HG02852 (cell line): ENCODE data around the gene NFKB1.
A peak's percentile ranks its signal among the peaks of the same experiment; 100 is the strongest.

ENCODE experiments used
- ATAC-seq: cut with Tn5 transposase; IDR thresholded peaks from one replicate; pipeline ENCODE4 v1.9.1; 2021; ENCODE audit warnings: mild to moderate bottlenecking, moderate library complexity; ENCODE audit not compliant: unreplicated experiment

The NFKB1 gene

DNA sequence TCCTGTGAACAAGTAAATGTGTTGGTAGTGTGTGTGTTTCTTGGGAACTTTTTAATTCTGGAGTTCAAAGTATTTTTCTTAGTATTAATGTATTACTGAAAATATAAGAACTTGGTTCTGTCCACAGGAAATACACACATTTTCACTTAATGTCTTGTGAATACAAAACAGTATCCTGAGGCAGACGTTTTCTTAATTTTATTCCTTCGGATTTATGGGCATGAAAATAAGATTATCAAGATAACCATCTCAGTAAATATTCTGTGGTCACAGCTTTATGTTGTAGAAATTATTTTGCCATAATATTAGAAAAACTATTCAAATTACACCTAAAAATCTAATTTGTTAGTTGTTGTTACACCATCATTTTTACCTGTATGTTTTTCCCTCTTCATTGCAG, 29.8 kb downstream of the NFKB1 start:
- ATAC-seq: no peak

GRCh38 chr4:102531462-102531861, 30.3 kb downstream of the NFKB1 start:
- no peak for ATAC-seq

DNA sequence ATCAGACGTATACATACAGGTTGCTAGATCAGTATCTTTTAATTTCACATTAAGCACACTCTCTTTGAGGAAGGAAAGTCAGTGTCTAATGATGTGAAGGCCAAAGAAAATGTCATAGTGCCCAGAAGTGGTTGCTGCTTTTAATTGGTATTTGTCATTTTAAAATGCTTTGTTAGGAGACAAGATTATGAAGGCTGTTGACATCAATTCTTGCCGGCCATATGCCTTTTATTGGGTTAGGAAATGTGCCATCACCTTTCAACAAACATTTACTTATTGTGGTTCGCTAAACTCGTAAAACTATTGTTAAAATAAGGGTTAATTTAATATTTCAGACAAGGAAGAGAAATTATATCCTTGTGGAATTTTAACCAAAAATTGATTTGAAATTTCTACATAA, 32.2 kb downstream of the NFKB1 start:
- no peak for ATAC-seq

GRCh38 chr4:102533904-102534303, 32.7 kb downstream of the NFKB1 start:
- ATAC-seq: no peak

DNA sequence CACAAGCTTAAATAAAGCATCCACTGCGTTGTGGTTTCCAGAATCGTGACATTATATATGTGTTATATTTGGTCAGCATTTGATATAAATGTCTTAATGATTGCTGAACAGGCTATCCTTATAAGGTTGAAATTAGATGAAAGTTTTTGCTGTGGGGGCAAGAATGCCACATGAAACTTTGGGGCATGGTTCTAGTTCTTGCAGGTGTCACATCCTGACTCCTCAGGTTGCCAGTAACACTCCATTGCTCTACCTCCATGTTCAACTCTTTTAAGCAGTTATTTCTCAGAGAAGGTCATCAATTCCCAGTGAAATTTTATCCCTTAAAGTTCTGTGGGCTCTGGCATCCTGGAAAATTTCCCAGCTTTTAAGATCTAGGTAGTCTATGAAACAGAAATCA, 33.7 kb downstream of the NFKB1 start:
- ATAC-seq: no peak

GRCh38 chr4:102535398-102536082, 34.4 kb downstream of the NFKB1 start:
- ATAC-seq: peak; percentile 87

DNA sequence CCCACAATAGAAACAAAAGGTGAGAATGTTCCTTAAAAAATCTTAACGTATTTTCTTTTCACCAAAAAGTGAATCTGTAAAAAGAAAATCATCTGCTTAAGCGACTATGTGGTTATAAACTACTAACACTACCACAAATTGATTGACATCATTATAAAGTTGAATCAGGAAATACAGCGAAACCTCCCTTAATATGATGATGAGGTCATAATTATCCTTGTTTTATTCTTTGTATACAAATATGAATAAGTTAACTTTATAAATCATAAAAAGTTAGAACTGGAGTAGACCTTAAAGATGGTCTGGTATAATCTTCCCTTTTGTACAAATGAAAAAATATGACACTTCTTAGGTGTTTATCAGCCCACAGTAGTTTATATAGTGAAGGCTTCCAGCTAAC, 35.6 kb downstream of the NFKB1 start:
- no peak for ATAC-seq

DNA sequence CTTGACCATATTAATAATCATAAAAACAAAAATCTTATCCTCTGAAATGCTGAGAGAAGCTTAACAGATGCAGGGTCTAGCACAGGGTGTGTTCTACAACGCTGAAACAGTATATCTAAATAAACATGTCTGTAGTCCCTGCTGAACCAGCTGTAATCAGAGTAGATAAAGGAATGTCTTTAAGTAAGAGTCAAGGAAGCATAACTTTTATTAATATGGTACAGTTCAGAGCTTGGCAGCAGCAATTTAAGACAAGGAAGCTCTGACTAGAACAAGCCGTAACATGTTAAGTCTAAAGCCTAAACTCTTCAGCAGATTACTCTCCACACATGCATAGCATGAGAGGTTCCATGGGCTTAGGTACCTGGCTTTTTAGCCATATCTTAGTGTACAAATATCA, 36.1 kb downstream of the NFKB1 start:
- ATAC-seq: no peak

DNA sequence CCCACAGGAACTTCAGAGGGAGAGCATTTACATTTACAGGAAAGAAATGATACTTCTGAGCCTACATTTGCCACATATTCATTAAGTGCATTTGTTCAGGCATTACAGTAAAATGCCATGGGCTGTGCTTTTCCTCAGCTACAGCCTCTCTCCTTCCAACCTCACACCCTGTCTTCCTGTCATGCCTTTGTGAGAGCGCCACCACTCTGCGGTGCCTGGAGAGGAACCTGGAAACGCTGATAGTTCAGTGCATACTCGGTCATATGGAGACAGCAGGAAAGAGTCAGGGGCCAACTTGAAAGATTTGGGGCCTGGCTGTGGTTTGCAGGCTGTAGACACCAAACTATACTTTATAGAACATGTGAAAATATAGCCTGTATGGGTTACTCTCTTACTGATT, 40.5 kb downstream of the NFKB1 start:
- ATAC-seq: no peak

- peak; percentile 74 for ATAC-seq
These were observed 42.1 kb downstream of the NFKB1 start for GRCh38 chr4:102543030-102543928.

DNA sequence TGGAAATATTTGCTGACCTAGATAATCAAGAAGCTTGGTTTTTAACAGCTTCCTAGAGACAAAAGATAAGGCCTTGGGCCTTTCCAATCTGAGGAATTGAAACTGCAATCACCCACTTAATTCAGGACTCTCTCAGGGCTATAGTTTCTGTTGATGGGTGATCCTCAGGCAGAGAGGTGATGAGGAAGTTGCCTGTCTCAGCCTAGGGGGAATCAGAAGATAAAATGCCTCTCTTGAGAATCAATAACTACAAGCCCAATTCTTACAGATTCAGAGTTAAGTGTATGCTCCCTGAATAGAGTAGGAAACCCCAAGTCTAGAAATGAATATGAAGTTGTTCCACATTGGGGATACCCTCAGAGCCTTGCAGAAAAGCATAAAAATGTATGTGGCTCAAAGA, 45.5 kb downstream of the NFKB1 start:
- ATAC-seq: peak; percentile 46

DNA sequence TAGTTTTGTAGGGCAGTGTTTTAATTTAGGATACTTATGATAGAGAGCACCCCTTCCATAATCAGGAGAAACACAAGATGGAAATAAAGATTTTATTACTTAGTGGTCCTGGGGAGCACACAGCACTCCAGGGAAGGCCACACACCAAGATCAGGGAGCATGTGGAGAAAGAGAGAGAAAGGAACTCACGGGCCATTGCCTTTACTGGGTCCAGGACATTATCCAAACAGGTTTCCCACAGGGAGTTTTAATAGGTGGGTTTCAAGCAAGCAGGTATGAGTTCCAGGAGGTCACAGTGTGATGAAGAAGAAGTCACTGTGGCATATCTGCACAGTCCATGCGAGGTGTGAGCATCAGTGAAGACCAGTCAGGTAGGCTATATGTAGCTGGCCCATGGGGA, 46.8 kb downstream of the NFKB1 start:
- ATAC-seq: no peak

DNA sequence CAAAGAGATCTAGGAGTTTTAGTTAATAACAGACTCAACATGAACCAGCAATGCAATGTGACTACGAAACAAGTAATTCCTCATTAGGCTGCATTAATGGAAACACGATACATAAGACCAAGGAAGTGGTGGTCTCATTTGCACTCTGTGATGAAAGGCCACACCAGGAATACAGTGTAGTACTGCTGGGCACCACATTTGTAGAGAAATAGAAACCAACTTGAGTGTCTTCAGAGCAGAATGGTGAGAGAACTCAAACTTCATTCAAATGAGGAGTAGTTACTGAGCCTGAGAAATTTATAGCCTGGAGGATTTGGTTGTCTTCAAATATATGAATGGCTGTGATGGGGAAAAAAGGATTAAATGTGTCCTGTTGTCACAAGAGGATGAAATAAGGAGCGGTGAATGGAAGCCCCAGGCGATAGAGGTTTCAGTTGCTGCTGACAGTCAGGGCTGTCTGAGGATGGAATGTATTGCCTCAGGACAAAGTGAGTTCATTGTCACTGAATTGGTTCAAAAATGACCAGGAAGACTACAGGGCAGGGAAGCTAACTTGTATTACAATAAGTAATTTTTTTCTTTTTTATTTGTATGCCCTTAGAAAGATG, 50.9 kb downstream of the NFKB1 start:
- ATAC-seq: no peak

GRCh38 chr4:102552781-102553180, 51.6 kb downstream of the NFKB1 start:
- ATAC-seq: no peak

DNA sequence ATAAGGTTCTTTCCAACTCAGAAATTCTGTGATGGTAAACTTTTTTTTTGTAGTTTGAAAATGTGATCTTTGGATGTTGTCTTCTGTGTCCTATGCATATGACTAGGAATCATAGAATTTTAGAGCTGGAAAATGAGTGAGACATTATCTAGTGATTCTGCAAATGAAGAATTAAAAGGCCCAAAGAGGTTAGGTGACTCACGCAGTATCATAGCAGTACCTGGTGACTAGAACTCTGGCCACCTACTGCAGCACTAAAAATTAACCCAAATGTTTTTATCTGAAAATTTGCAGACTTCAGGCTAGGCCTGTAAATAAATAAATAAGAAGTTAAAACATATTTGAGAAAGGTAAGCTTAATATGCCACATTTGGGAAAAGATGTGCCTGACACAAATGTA, 52.8 kb downstream of the NFKB1 start:
- ATAC-seq: no peak

GRCh38 chr4:102554482-102554881, 53.3 kb downstream of the NFKB1 start:
- no peak for ATAC-seq

DNA sequence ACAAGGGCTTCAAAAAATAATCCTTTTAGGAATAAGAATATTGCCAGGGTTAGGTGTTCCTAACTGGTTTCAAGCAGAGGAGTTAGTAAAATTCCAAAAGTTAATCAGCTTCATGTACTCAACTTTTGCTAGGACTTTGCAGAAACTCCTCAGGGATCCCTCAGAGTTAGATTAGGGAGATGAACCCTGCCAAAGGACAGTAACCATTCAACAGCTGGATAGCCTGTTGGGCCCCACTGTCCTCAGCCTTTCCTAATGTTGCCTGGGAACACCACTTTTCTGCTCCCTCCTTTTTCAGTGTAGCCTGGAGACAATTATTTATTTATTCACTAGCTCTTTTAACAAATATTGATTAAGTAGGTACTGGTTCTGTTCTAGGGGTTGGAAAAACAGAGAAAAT, 53.8 kb downstream of the NFKB1 start:
- ATAC-seq: no peak

- no peak for ATAC-seq
These were observed 56.5 kb downstream of the NFKB1 start for GRCh38 chr4:102557636-102558035.

DNA sequence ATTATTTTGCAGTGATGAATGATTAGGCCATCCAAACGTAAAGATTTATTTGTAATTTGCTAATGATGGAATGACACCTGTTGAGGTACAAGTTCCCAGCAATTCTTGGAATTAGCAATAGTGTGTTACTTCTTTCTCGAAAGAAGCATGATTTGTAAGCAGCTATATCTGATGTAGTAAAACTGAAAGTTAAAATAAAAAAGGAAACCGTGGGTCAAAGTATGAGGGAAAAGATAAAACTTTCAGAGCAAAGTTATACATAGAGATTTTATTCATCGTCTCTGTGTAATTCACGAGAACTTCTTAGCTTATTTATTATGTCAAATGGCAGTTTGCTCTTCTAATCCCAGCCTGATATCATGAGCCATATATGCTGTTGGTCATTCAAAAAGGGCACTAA, 59.0 kb downstream of the NFKB1 start:
- ATAC-seq: no peak

DNA sequence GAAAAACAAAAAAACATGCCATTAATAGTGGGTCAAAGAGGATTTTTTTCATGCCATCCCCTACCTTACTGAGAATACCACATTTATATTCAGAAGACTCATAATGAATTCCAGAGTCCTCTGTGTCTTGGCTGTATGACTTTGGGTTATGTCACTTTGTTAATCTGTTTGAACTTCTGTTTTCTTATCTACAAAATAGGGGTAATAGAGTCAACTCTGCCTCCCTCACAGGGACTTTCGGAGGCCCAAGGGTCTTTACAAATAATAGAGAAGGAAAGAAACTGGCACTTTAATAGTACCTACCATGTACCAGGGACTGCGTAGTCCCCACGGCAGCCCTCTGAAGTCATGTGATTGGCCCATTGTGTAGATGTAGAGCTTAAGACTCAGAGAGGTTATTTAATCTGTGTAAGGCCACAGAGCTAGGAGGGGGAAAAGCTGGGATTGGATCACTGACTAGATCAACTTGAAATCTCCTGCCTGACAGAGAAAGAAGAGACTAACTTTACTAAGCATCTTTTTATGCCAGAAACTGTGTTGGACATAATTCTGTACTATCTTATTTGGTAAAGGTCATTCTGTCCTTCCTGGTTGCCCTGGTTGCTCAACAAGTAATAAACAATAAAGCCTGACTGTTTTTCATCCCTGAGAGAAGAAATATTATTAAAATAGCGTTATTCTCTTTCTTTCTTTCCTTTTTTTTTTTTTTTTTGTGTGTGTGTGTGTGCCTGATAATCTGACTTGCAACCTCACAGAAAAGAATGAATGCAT, 59.6 kb downstream of the NFKB1 start:
- ATAC-seq: no peak

- no peak for ATAC-seq
These were observed 61.8 kb downstream of the NFKB1 start for GRCh38 chr4:102563000-102563399.
